CD4-positive, alpha-beta T cell treated with Interleukin-12 subunit alpha and Interleukin-12 subunit beta, for 1 hour (primary cell): ENCODE data around the gene CATSPER3.

Experiments used
- DNase-seq: peaks from one replicate; pipeline ENCODE4 v3.0.0-alpha.2; 2020

CATSPER3 gene

GRCh38 chr5:135046661-135047346 is 79.1 kb downstream of the CATSPER3 start:
- DNase-seq: no peak

- no peak for DNase-seq
Observed at GRCh38 chr5:135047347-135047695, 79.6 kb downstream of the CATSPER3 start.

GRCh38 chr5:135048286-135048685 is 80.6 kb downstream of the CATSPER3 start:
- no peak for DNase-seq

- no peak for DNase-seq
Observed at GRCh38 chr5:135048930-135049329, 81.2 kb downstream of the CATSPER3 start.

GRCh38 chr5:135050244-135050767 is 82.6 kb downstream of the CATSPER3 start:
- no peak for DNase-seq

- DNase-seq: no peak
Observed at GRCh38 chr5:135051399-135051798, 83.7 kb downstream of the CATSPER3 start.

GRCh38 chr5:135051872-135052271 is 84.2 kb downstream of the CATSPER3 start:
- no peak for DNase-seq

GRCh38 chr5:135052511-135053145 is 84.9 kb downstream of the CATSPER3 start:
- no peak for DNase-seq

- no peak for DNase-seq
Observed at GRCh38 chr5:135053278-135053677, 85.6 kb downstream of the CATSPER3 start.

- DNase-seq: no peak
Observed at GRCh38 chr5:135053989-135054388, 86.3 kb downstream of the CATSPER3 start.

- DNase-seq: no peak
Observed at GRCh38 chr5:135054546-135054945, 86.8 kb downstream of the CATSPER3 start.

- no peak for DNase-seq
Observed at GRCh38 chr5:135055396-135055795, 87.7 kb downstream of the CATSPER3 start.

GRCh38 chr5:135056316-135057030 is 88.8 kb downstream of the CATSPER3 start:
- DNase-seq: no peak

- no peak for DNase-seq
Observed at GRCh38 chr5:135057233-135057632, 89.5 kb downstream of the CATSPER3 start.

GRCh38 chr5:135058331-135058732 is 90.6 kb downstream of the CATSPER3 start:
- no peak for DNase-seq

- DNase-seq: no peak
Observed at GRCh38 chr5:135059000-135059923, 91.6 kb downstream of the CATSPER3 start.

- no peak for DNase-seq
Observed at GRCh38 chr5:135060021-135060420, 92.3 kb downstream of the CATSPER3 start.

GRCh38 chr5:135061001-135061400 is 93.3 kb downstream of the CATSPER3 start:
- no peak for DNase-seq
